HG03039 (cell line): ENCODE data around the gene TLR8.
A peak's percentile ranks its signal among the peaks of the same experiment; 100 is the strongest.

Experiments
- ATAC-seq: cut with Tn5 transposase; IDR thresholded peaks from one replicate; pipeline ENCODE4 v1.9.1; 2021; ENCODE audit warnings: mild to moderate bottlenecking, moderate library complexity; ENCODE audit not compliant: unreplicated experiment

TLR8 gene

GRCh38 chrX:12906046-12906761 lies at the start of gene TLR8:
TSS of gene TLR8 (plus strand) at chrX:12906620. CDS start at chrX:12906707, 87 bp downstream.
- no peak for ATAC-seq

- ATAC-seq = no peak
Measured at GRCh38 chrX:12865359-12865758, 41.1 kb upstream of the TLR8 start.

GRCh38 chrX:12866451-12867377 lies 39.7 kb upstream of the TLR8 start, which contains the start of gene TLR7:
TSS of gene TLR7 (plus strand) at chrX:12867072. CDS start at chrX:12867579, 507 bp downstream.
- ATAC-seq = no peak

GRCh38 chrX:12867685-12868084 lies 38.7 kb upstream of the TLR8 start:
- ATAC-seq = no peak

GRCh38 chrX:12868747-12869146 lies 37.7 kb upstream of the TLR8 start:
- ATAC-seq = no peak

GRCh38 chrX:12871257-12871656 lies 35.2 kb upstream of the TLR8 start:
- ATAC-seq = no peak

GRCh38 chrX:12872741-12873140 lies 33.7 kb upstream of the TLR8 start:
- no peak for ATAC-seq

- no peak for ATAC-seq
Measured at GRCh38 chrX:12874581-12874980, 31.8 kb upstream of the TLR8 start.

GRCh38 chrX:12877386-12877785 lies 29.0 kb upstream of the TLR8 start:
- no peak for ATAC-seq

- no peak for ATAC-seq
Measured at GRCh38 chrX:12878536-12878935, 27.9 kb upstream of the TLR8 start.

GRCh38 chrX:12881914-12882313 lies 24.5 kb upstream of the TLR8 start:
- no peak for ATAC-seq

- no peak for ATAC-seq
Measured at GRCh38 chrX:12885508-12885907, 20.9 kb upstream of the TLR8 start.

GRCh38 chrX:12886545-12886944 lies 19.9 kb upstream of the TLR8 start:
- ATAC-seq = no peak

GRCh38 chrX:12887141-12887540 lies 19.3 kb upstream of the TLR8 start:
- no peak for ATAC-seq

GRCh38 chrX:12887767-12888166 lies 18.7 kb upstream of the TLR8 start:
- ATAC-seq = no peak

GRCh38 chrX:12890467-12890866 lies 16.0 kb upstream of the TLR8 start:
- ATAC-seq = no peak

GRCh38 chrX:12891171-12891570 lies 15.2 kb upstream of the TLR8 start:
- ATAC-seq = no peak

- peak; percentile 65 for ATAC-seq
Measured at GRCh38 chrX:12891915-12892506, 14.4 kb upstream of the TLR8 start.

- no peak for ATAC-seq
Measured at GRCh38 chrX:12892716-12893115, 13.7 kb upstream of the TLR8 start.

GRCh38 chrX:12894074-12895030 lies 12.1 kb upstream of the TLR8 start:
- ATAC-seq = no peak
